OCI-LY1 (cell line): ENCODE measurements around the gene DPP7.

Source experiments
- H2AFZ ChIP-seq: fragments of 200-600 bp; sonication (generic), shearing (Covaris generic); 2 replicates; pipeline ENCODE4 v1.6.0; 2014; ENCODE audit warnings: antibody characterized with exemption, mild to moderate bottlenecking, low read length
- H3F3A ChIP-seq: fragments of 200-600 bp; sonication (generic), shearing (Covaris generic); 2 replicates; pipeline ENCODE4 v1.6.0; 2014; ENCODE audit warnings: mild to moderate bottlenecking, antibody characterized with exemption, low read length, moderate library complexity; ENCODE audit not compliant: insufficient read depth
- H3K27ac ChIP-seq: fragments of 200-600 bp; sonication (generic); 2 replicates; pipeline ENCODE4 v1.5.1; 2014; ENCODE audit warnings: low read length, mixed run types, mild to moderate bottlenecking, low read depth; ENCODE audit not compliant: poor library complexity, severe bottlenecking
- H3K27me3 ChIP-seq: fragments of 200-600 bp; sonication (generic); 2 replicates; pipeline ENCODE4 v1.6.0; 2014; ENCODE audit warnings: antibody characterized with exemption, mild to moderate bottlenecking, low read length, moderate library complexity; ENCODE audit not compliant: insufficient read depth
- H3K36me3 ChIP-seq: fragments of 200-600 bp; sonication (generic); 2 replicates; pipeline ENCODE4 v1.6.1; 2014; ENCODE audit warnings: mild to moderate bottlenecking, antibody characterized with exemption, low read length, moderate library complexity, mixed read lengths; ENCODE audit not compliant: insufficient read depth
- H3K4me1 ChIP-seq: fragments of 200-600 bp; sonication (generic); 2 replicates; pipeline ENCODE4 v1.5.1; 2014; ENCODE audit warnings: mild to moderate bottlenecking, low read length, moderate library complexity; ENCODE audit not compliant: insufficient read depth, severe bottlenecking
- H3K4me2 ChIP-seq: fragments of 200-600 bp; sonication (generic), shearing (Covaris generic); 2 replicates; pipeline ENCODE4 v1.6.1; 2014; ENCODE audit warnings: low read length
- H3K4me3 ChIP-seq: fragments of 200-600 bp; sonication (generic); 2 replicates; pipeline ENCODE4 v1.5.1; 2014; ENCODE audit warnings: low read length, low read depth, mild to moderate bottlenecking, mixed read lengths; ENCODE audit not compliant: poor library complexity, severe bottlenecking
- H3K79me2 ChIP-seq: fragments of 200-600 bp; shearing (Covaris generic); 2 replicates; pipeline ENCODE4 v1.6.1; 2016; ENCODE audit warnings: mixed run types, low read length, mixed read lengths; ENCODE audit not compliant: insufficient read depth
- H3K9ac ChIP-seq: fragments of 200-600 bp; sonication (generic), shearing (Covaris generic); 2 replicates; pipeline ENCODE4 v1.6.1; 2014; ENCODE audit warnings: mild to moderate bottlenecking, low read length, mixed read lengths
- H3K9me2 ChIP-seq: fragments of 200-600 bp; sonication (generic), shearing (Covaris generic); 2 replicates; pipeline ENCODE4 v1.6.1; 2014; ENCODE audit warnings: low read depth, mild to moderate bottlenecking, low read length, mixed read lengths
- H3K9me3 ChIP-seq: fragments of 200-600 bp; shearing (Covaris generic); 2 replicates; pipeline ENCODE4 v1.6.1; 2014; ENCODE audit warnings: low read length, mixed read lengths
- H4K20me1 ChIP-seq: fragments of 200-600 bp; sonication (generic), shearing (Covaris generic); 2 replicates; pipeline ENCODE4 v1.6.0; 2016; ENCODE audit warnings: mild to moderate bottlenecking, low read length; ENCODE audit not compliant: insufficient read depth
- EZH2 ChIP-seq: fragments of 200-600 bp; sonication (generic), shearing (Covaris generic); IDR thresholded peaks from 2 replicates; pipeline ENCODE4 v1.8.0; 2017; ENCODE audit warnings: borderline replicate concordance, mixed run types, mild to moderate bottlenecking, antibody characterized with exemption, low read length, moderate library complexity, mixed read lengths
- TF ChIP-seq, protein P1 (sequence below): fragments of 200-600 bp; sonication (generic), shearing (Covaris generic); IDR thresholded peaks from 2 replicates; pipeline ENCODE4 v1.5.1; 2017; ENCODE audit warnings: mild to moderate bottlenecking, antibody characterized with exemption, low read length, moderate library complexity, mixed read lengths

DPP7 gene

DNA sequence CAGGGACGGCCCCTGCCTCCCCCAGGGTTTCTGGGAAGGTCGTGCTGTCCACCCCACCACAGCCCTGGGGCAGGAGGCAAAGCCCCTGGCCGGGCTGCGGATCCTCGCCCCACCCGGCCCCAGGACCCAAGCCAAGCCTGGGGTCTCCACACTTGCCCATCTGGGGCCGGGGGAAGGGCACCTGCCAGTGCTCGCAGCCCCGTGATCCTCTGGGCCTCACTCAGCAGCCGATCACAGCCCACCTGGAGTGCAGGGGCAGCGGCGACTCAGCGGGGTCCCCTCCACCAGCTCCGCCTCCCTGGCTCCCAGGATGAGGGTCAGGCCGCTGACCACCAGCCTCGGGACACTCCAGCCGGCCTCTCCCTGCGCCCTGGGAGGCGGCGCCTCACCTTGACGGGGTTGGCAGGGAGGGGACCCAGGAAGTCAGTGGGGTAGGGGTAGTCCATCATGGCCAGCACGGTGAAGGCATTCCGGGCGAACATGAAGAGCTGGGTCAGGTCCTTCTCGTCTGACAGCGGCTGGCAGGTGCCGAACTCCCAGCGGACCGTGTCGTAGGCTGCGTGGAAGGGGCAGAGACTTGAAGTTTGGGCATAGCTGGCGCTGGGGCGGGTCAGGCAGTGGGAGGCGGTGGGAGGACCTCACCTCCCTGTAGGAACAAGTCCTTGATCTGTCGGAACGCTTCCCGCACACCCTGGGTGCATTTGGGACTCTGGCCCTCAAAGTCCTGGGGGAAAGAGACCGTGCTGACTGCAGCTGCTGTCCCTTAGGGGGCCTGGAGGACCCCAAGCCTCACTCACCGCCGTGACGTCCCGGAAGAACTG, 1.8 kb downstream of the DPP7 start:
- Histone ChIP-seq H3K4me1 (peaks cover 19% of the 10 kb centered on the region), H3K9me3 (no peaks in the 10 kb centered on the region), H3K27me3 (no peaks in the 10 kb centered on the region), H2AFZ (no peak overlapping the region), H3K4me2 (peak overlapping the region; percentile 79), H3K9ac (peak overlapping the region; percentile 62; the same call in 1 of the 2 replicates), H3K79me2 (no peaks in the 10 kb centered on the region), H3K36me3 (peaks cover 54% of the 10 kb centered on the region), H3F3A (no peaks in the 10 kb centered on the region), H3K27ac (no peak overlapping the region), H3K9me2 (no peaks in the 10 kb centered on the region), H3K4me3 (peak overlapping the region; percentile 86), H4K20me1 (no peaks in the 10 kb centered on the region)
- TF ChIP-seq, protein P1, sequence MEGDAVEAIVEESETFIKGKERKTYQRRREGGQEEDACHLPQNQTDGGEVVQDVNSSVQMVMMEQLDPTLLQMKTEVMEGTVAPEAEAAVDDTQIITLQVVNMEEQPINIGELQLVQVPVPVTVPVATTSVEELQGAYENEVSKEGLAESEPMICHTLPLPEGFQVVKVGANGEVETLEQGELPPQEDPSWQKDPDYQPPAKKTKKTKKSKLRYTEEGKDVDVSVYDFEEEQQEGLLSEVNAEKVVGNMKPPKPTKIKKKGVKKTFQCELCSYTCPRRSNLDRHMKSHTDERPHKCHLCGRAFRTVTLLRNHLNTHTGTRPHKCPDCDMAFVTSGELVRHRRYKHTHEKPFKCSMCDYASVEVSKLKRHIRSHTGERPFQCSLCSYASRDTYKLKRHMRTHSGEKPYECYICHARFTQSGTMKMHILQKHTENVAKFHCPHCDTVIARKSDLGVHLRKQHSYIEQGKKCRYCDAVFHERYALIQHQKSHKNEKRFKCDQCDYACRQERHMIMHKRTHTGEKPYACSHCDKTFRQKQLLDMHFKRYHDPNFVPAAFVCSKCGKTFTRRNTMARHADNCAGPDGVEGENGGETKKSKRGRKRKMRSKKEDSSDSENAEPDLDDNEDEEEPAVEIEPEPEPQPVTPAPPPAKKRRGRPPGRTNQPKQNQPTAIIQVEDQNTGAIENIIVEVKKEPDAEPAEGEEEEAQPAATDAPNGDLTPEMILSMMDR = no peak
- TF ChIP-seq EZH2 = no peak

- Histone ChIP-seq H3K27me3 (no peaks in the 10 kb centered on the region), H3K9me2 (no peaks in the 10 kb centered on the region), H3K36me3 (peaks cover 62% of the 10 kb centered on the region), H3K79me2 (no peaks in the 10 kb centered on the region), H3K4me2 (no peak overlapping the region), H3K27ac (no peak overlapping the region), H3K9me3 (no peaks in the 10 kb centered on the region), H3K4me3 (no peak overlapping the region), H3F3A (no peaks in the 10 kb centered on the region), H3K4me1 (peaks cover 19% of the 10 kb centered on the region), H3K9ac (no peak overlapping the region), H2AFZ (no peak overlapping the region), H4K20me1 (no peaks in the 10 kb centered on the region)
- no peak for TF ChIP-seq EZH2
- TF ChIP-seq, protein P1 = no peak
Measured at GRCh38 chr9:137111788-137112563, 2.6 kb downstream of the DPP7 start.

- H3K27ac ChIP-seq = no peak overlapping the region
- peaks cover 70% of the 10 kb centered on the region for H3K36me3 ChIP-seq
- TF ChIP-seq EZH2 = no peak
- TF ChIP-seq, protein P1 = no peak
- no peak overlapping the region for H3K4me2 ChIP-seq
- H3K79me2 ChIP-seq = no peaks in the 10 kb centered on the region
- H3K4me3 ChIP-seq = no peak overlapping the region
- H3F3A ChIP-seq = no peaks in the 10 kb centered on the region
- no peak overlapping the region for H2AFZ ChIP-seq
- no peak overlapping the region for H3K9ac ChIP-seq
- H3K9me2 ChIP-seq = no peaks in the 10 kb centered on the region
- H3K27me3 ChIP-seq = no peaks in the 10 kb centered on the region
- no peaks in the 10 kb centered on the region for H4K20me1 ChIP-seq
- H3K4me1 ChIP-seq = peaks cover 19% of the 10 kb centered on the region
- H3K9me3 ChIP-seq = no peaks in the 10 kb centered on the region
Measured at GRCh38 chr9:137110911-137111787, 3.4 kb downstream of the DPP7 start.
